T follicular helper cell (primary cell): ENCODE data around the gene ASTN2.

Experiments
- DNase-seq: peaks from one replicate; pipeline ENCODE4 v3.0.0-alpha.2; 2020; ENCODE audit warnings: low read depth

Gene ASTN2

DNA sequence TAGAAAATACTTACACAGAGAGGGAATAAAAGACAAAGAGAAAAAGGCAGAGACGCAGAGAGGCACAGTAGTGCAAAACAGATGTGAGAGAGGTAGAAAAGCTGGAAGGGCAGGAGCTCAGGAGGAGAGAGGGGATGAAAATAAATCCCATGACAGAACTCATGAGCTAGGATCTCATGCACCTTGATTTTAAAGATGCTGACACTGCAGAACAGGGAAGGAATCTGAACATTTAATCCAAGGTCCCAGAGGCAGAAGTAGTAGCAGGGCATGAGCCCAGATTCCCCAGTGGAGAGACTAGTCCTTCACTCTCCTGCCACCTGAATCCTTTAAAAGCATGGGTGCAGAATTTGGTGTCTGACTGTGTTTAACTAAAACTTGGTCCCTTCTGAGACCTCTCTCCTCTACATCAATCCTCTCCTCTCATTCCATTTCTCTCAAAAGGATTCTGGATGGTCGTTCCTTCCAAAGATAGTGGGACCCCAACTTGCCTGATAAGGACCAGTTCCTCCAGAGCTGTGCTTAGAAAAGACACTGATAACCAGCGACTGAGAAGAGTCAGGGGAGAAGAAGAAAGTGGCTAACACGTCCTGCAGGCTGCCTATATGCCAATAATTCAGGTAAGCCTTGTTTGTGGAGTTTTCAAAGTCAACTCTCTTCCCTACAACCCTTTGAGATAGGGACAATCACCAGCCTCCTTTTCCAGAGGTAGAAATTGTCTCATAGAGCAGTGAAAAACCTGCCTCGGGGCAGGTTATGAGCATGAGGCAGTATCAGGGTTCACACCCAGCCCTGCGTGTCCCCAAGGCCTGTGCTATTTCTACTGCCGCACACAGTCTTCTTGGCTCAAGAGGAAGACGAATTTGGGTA, 931.0 kb downstream of the ASTN2 start:
- DNase-seq = no peak

DNA sequence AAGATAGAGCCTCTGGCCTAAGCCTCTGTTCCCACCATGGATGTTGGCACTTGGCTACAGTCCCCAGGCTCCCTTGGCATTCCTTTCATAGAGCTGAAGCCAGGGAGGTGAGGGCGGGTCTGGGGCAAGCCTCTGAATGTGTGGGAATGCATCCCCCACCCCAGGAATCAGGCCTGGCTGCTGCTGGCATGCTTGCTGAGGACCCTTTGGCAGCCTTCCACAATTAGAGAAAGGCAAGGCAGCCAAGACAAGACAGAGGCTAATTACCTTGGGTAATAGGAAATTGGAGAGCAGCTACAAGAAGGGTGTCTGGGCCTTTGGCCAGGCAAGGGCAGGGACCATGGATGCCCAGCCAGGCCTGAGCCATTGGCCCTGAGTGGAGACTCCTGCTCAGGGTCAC, 932.1 kb downstream of the ASTN2 start:
- no peak for DNase-seq

DNA sequence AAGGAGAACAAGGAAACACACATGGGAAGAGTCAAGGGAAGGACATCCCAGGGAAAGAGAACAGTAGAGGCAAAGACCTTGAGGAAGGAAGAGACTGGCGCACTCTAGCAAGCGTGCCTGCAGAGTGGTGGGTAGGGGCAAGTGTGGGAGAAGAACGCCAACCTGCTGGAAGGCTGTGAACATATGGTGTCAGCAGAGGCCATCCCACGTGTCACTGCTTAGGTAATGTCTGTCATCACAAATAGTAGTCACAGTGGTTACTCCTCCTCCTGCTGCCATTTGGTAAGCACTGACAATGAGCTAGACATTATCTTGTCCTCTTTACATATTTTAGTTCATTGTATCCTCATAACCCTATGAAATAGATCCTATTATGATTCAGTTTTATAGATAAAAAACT, 934.2 kb downstream of the ASTN2 start:
- DNase-seq = no peak

DNA sequence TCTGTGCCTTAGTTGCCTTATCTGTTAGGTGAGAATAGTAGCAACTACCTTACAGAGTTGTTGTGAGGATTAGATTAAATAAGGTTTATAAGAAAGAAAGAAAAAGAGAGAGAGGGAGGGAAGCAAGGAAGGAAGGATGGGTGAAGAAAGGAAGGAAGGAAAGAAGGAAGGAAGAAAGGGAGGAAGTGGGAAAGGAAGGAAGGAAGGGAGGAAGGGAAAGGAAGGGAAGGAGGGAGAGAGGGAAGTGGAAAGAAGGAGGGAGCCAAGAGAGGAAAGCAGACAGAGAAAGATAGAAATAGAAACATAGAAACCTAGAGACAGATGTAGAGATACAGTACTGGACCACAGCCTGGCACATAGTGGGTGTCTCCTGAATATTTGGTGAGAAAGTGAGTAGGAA, 934.9 kb downstream of the ASTN2 start:
- no peak for DNase-seq

DNA sequence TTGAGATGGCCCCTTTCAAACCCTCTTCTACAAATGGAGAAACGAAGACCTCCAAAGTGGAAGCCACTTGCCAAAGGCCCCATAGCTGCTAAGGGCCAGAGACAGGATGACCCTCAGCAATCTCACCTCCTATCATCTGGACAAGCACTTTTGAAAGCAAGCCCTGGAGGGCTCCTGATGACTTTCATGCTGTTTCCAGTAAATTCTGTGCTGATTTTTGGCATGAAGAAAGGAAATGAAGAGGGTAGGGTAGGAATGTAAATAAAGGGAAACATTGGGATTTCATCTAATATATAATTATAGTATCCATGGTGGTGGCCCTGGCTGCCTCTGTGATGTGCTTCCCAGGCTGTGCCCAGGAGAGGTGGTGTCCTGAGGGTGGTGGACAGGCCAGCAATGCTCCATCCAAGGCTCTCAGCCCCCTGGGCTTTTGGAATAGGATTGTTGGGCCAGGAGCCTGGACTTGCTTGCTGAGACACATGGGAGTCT, 935.8 kb downstream of the ASTN2 start:
- DNase-seq = no peak

DNA sequence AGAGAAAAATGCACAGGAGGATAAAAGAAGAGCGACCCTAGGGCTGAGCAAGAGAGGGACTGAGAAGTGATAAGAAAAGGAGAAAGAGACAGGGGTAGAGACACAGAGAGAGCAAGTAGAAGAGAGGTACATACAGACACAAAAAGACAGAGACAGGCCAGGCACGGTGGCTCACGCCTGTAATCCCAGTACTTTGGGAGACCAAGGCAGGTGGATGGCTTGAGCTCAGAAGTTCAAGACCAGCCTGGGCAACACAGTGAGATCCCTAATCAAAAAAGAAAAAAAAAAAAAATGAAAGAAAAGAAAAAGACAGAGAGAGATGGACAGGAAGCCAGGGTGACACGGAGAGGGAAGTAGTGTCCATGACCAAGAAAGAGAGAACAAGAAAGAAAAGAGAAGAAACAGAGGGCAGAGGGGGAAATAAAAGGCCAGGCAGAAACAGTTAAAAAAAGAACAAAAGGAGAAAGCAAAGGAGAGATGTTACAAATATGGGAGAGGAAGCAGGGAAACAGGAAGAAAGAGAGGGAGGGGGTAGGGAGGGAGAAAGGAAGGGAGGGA, 937.2 kb downstream of the ASTN2 start:
- DNase-seq = no peak

DNA sequence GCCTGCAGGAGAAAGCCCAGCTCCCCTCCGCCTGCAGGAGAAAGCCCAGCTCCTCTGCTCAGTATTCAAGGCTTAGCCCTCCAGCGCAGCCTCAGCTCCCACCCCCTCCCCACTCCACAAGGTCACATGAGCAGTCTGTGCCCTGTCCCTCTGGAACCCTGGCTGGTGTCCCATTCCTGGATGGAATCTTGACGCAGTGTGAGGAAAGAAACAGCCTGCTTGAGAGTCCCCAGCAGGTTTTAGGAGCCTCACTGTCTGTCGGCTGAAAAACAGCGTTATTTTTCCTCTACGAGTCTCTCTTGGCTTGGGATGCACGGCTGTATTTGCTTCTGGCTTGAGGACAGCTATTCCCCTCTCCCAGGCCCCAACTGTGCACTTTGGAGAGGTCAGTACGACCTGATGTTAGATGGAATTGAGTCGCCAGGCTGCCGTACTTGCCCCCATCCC, 937.9 kb downstream of the ASTN2 start:
- no peak for DNase-seq

DNA sequence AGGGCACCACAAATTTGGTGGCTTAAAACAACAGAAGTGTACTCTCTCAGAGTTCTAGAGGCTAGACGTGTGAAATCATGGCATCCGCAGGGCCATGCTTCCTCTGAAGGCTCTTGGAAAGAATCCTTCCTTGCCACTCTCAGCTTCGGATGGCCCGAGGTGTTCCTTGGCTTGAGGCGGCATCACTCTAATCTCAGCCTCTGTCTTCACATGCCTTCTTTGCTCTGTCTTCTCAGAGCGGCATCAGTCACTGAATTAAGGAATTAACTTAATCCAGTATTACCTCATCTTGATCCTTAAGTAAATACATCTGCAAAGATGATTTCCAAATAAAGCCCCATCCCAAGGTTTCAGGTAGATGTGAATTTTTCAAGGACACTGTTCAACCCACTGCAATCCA, 938.9 kb downstream of the ASTN2 start:
- no peak for DNase-seq

DNA sequence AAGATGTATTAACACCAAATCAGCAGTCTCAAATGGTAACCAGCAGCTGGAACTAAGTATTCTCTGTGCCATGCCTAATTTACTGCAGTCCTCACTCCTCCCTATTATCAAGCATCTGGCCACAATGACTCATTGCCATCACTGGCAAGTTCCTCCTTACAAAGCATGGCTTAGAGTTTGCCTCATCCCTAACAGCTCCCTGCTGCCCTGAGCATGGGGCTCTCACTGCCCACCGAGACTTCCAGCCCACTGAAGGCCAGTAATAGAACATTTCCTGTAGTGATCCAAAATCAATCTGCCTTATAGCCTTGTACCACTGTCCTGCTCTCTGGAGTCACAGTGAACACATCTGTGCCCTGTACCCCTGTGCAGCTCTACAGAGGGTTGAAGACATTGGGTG, 939.7 kb downstream of the ASTN2 start:
- DNase-seq = no peak

DNA sequence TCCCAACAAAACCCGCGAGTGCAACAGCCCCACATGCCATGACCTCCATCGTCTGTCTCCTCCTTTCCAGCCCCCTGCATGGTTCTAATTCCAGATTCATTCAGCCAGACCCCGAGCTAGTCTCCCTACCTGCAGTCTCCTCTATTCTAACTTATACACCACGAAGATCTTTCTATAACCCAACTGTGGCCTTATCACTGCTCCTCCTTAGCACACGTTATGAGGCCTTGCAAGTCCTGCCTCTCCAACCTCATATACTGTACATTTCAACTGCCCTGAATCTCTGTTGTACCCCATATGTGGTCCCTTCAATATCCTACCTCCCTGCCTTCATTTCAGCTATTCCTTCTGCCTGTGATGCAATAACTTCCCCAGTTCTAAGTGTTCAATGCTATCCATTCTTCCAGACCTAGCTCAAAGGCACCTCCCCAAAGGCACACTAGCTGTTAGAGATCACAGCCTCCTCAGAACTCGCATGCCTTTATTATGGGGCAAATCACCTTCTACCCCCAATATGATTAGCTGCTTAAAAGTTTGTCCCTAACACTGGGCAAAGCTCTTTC, 942.8 kb downstream of the ASTN2 start:
- no peak for DNase-seq

DNA sequence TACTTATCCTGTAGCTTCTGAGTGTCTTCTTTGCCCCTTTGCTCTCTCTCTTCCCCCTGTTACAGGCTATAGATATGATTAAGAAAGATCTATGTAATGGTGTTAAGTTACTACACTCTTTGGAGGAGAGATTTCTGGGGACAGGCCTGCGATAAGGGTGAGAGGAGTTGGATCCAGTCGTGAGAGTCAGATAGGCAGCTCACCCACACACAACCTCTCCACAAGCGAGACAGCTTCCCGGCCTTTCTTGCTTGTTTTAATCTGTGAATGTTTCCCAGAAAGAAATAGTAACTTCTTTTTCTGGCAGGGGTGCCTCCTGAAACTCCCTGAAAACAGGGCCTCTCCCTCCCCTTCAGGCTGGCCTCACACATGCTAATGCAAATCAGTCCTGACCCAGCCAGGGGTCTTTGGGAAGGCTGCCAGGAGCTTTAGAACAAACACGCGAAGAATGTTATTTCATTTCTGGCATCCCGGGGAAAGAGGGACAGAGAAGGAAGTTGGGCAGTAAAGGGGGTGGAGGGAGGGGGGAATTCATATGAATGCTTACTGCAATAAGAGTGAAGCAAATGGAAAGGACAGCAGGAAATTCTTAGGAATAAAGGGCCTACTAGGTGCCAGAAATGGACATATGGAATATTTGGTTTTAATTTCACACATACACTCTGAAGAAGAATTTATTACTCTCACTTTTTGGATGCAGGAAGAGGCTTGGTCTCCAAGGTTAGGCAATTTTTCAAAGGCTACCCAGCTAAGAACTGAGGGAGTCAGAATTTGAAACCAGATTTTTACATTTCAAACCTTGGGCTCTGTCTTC, 943.6 kb downstream of the ASTN2 start:
- no peak for DNase-seq

DNA sequence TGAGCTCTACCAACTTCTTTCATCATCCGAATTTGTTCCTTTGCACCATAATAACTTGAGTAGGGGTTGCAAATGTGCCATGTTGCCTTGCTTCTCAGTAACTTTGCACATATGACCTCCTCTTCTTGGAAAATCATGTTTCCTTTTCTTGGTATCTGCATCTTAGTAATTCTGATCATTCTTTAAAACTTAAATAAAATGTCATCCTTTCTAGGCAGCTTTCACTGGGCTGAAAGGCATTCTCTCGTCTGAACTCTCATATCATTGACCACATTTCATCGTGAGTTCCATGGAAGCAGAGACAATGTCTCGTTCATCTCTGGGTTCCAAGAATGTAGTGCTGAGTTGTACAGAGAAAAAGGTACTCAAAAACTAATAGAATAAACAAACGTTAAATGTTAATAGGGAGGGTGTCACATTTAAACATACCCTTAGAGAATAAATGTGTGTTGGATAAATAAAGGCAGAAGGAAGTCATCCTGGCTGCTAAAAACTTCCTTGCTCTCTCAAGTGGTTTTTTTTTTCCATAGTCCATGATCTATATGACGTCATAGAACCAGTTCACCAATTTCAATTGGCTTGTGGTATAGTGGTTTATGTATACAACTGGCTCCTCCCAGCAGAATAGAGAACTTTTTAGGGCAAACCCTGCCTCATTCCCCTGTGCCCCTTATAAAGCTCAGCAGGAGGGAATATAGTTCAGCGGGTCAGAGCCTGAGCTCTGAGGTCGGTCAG, 945.9 kb downstream of the ASTN2 start:
- DNase-seq = no peak

DNA sequence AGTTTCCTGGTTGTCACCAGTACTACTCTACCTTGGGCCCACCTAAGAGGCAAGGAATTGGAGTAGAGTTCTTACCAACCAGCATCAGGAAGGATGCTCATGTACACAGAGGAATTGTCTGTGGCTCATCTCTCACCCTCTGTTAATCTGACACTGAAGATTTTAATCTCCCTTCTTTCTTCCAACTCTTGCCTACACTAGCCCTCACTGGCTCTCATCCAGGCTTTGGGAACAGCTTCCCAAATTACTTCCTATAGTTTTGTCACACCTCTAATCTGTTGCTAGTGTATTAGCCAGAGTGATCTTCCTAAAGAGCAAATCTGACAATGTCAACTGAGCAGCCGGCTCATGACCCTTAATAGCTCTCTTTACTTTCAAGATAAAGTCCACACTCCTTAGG, 946.5 kb downstream of the ASTN2 start:
- DNase-seq = no peak

DNA sequence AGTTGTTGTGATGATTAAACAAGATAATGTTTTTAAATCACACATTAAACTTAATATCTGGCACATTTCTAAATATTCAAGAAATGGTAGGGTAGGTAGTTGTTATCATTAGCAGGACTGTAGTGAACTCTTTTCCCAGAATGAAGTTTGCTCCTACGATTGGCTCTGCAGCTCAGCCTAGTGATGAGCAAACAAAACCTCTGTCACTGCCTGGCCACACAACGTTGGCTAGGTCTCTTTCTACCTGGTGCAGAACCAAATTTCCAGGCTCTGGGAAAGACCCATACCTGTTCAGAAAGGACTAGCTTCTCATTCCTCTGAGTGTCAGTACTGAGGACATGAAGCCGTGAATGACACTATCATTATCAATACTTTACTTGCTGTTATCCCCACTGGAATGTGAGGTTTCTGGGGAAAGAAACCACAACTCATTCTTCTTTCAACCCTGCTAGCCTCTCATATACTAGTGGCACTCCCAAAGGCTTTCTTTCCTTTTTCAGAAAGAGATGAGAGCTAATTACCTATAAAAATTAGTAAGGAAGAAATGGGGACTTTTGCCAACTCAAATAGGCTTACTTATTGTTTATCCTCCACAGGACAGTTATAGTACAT, 947.0 kb downstream of the ASTN2 start:
- DNase-seq = no peak

DNA sequence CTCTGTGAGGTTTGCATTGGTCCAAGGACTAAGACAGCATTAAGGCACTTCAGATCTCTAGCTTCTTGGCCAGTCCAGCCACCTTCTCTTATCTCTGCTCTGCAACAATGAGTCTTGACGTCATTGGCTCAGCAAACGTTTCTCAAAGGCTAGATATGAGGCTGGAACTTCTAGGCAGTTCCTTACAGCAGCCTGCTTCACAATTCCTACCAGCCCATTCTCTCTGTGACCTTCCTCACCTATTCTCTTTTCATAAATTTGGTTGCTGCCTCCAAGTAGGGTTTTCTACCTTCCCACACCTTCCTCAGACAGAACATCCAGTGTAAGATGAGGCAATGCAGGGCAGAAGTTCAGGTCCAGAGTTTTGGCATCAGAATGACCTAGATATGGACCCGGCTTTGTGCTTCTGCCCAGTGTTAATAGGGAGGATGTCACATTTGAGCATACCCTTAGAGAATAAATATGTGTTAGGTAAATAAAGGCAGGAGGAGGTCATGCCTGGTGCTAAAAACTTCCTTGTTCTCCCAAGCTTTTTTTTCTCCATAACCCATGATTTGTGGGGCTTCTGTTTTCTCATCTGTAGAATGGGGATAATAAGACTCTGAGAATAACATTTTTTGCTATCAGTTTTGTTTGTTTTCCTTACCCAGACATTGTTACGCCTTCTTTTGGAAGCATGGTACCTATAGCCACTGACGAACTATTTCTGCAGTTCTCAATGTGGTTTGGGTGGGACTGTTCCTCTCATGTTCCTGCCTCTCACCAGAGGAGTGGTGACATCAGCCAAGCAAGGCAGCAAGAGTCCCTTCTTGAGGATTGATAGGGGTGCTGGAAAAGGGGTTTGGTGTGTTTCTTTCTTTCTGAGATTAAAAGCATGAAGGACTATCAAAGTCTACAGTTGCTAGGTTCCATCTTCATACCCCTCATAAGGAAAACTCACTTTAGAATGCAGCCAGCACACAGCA, 948.3 kb downstream of the ASTN2 start:
- DNase-seq = no peak

DNA sequence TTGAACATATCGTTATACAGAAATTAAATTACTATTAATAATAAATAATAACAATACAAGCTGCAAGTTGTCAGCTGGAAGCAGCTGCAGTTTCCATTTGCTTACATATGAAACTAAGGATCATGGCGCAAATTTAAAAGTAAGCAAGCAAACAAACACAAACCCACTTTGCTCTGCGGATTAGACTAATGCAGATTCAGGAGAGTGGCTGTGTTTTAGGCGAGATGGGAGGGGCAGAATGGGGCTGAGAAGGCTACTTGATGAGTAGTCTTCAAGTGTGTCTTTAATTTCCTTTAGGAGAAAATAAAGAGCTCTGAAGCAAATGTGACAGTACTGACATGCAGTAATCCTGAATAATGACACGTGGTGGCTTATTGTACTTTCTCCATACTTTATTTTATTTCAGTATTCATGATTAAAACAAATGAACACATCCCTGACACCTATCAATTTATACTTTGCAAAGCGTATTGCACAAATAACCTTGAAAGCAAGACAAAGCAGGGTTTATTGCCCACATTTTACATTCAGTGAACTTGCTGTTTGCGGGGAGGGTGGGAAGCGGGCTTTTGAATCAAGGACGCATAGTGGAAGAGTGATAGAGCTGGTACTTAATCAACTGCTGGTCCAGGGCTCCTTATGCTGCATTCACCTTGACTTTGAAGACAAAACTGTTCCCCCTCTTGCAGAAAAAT, 949.1 kb downstream of the ASTN2 start:
- DNase-seq = no peak

DNA sequence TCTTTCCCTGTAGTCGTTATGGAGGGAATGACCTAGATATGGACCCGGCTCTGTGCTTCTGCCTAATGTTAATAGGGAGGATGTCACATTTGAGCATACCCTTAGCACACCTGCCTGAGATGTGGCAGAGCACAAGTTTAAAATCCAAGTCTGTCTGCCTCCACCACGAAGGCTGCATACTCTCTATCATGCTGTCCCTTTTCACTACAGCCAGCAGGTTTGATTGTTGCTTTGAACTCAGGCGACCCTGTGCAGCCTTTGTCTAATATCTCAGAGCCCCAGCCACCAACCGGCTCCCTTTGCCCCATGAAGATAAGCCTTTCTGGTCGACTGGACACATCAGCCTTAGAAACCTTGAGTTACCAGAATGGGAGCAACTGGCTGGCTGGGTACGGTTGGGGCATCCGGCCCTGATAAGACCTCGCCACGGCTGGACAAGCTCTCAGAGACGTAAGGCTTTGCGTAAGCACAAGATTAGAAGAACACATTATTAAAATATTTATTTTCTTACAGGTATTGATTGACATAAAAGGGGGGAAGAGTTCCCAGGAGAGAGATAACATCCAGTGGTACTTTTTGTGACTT, 949.8 kb downstream of the ASTN2 start:
- no peak for DNase-seq

DNA sequence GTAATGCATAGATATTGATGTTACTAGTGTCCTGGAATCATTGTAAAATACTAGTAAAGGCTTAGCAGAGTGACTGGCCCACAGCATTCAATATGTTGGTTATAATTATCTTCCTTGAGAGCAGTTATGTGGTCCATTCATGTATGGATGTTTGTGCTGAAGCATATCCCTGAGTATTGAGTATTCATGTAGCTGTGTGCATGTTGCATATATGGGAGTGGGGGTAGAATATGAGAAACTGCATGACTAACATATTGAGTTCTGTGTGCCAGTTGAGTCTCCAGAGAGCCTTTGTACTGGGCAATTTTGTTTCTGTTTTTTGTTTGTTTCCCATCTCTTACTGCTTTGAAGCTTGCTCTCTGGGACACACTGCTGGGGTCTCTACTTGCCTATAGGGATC, 950.4 kb downstream of the ASTN2 start:
- DNase-seq = no peak

DNA sequence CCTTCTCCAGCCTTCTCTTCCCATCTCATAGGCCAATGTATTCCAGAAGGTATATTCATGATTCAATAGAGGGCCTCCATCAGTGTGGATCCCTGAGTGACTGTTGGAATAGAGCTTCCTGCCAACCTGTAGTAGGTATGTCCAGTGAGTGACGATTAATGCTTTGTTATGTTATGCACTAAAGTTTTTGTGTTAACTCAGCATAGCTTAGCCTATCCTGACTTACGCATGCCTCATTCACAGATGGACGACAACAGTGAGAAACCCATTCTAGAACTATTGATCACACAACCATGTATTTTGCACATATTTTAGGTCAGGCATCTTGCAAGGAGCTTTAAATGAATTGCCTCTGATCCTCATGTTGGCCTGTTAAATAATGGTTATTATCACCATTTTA, 953.2 kb downstream of the ASTN2 start:
- DNase-seq = no peak
